ENCODE data around the gene MTAP. TPM values are rescaled to one million over a fixed set of nuclear protein-coding genes. Genes with fewer than 3 reads are reported as not detected.

Gene MTAP
- total and polyA plus RNA-seq, 12 donors, result 4.9 to 26.2 (median 20.6) TPM

DNA sequence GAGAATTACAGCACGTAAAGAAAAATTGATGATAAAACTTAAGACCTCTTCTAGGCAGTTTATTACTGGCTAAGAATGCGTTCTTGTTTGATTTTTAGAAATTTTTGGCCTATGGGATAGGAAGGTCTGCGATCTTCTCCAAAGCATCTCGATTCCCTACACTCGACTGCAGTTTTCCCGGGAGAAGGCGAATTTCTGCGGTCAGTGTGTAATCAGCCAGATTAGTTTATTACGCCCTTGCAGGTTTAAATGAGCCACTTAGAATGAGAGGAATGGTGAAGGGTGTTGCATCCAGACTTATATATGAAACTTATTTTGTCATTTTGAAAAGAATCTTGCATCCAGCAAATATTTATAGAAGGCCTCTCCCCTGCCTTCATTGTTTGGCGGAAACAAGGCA is 1.2 kb downstream of the MTAP start:
- Histone ChIP-seq H3K36me3 (peaks cover 0 to 11% (median 0%) of the 10 kb centered on the region in 9 donors), H3K4me3 (peak overlapping the region in 9 of 10 donors; percentile 56 to 94 (median 85)), H3K9me3 (no peaks in the 10 kb centered on the region), H3K4me1 (peaks cover 0 to 47% (median 26%) of the 10 kb centered on the region in 9 donors), H3K27me3 (peaks cover 0 to 4% (median 0%) of the 10 kb centered on the region in 7 donors), H3K27ac (peak overlapping the region in 9 of 10 donors; percentile 67 to 94 (median 89))
- no peak for DNase-seq
- intact Hi-C loops (cut with DNase I), result loop anchor here in 4 of 10 donors (5.0 to 10.0 kb wide), 3 partner anchors 191 to 471 kb away; partner anchors contain the start of genes CDKN2A (in 1 of the 4) and CDKN2B-AS1 (in 1 of the 4)
- WGBS, 2 donors, result 52 to 57% methylated on average over 10 of the region's 10 CpGs
- ATAC-seq, result no peak
- TF ChIP-seq, protein P1, sequence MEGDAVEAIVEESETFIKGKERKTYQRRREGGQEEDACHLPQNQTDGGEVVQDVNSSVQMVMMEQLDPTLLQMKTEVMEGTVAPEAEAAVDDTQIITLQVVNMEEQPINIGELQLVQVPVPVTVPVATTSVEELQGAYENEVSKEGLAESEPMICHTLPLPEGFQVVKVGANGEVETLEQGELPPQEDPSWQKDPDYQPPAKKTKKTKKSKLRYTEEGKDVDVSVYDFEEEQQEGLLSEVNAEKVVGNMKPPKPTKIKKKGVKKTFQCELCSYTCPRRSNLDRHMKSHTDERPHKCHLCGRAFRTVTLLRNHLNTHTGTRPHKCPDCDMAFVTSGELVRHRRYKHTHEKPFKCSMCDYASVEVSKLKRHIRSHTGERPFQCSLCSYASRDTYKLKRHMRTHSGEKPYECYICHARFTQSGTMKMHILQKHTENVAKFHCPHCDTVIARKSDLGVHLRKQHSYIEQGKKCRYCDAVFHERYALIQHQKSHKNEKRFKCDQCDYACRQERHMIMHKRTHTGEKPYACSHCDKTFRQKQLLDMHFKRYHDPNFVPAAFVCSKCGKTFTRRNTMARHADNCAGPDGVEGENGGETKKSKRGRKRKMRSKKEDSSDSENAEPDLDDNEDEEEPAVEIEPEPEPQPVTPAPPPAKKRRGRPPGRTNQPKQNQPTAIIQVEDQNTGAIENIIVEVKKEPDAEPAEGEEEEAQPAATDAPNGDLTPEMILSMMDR (IDR thresholded peaks at IDR 0.05), result no peak

DNA sequence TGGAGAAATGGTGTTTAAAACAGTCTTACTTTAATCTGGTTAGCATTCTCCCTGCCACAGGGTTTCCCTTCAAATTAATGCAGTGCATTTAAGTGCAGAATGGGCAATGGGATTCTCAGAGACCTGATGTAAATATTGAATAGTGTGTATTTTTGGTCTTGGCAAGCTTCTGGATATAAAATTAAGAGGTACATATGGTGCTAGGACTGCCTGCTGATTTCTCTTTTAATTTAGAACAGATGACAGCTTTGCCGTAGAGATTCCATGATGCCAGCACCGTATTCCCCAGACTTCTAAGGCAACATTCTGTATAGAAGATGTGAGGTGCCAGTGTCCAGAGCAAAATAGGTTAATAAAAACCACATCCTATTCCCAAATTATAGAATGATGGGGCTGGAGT is 1.9 kb downstream of the MTAP start:
- Histone ChIP-seq H3K4me3 (peak overlapping the region in 1 of 10 donors; percentile 75), H3K27ac (peak overlapping the region in 1 of 10 donors; percentile 89), H3K9me3 (no peaks in the 10 kb centered on the region), H3K4me1 (peaks cover 0 to 49% (median 27%) of the 10 kb centered on the region in 9 donors), H3K27me3 (no peaks in the 10 kb centered on the region), H3K36me3 (peaks cover 0 to 18% (median 0%) of the 10 kb centered on the region in 9 donors)
- no peak for DNase-seq
- intact Hi-C loops (cut with DNase I), result loop anchor here in 4 of 10 donors (5.0 to 10.0 kb wide), 3 partner anchors 190 to 472 kb away; partner anchors contain the start of genes CDKN2A (in 1 of the 4) and CDKN2B-AS1 (in 1 of the 4)
- 93 to 94% methylated on average over 2 of the region's 2 CpGs for WGBS, 2 donors
- TF ChIP-seq, protein P1 (IDR thresholded peaks at IDR 0.05), result no peak
- ATAC-seq, result no peak

DNA sequence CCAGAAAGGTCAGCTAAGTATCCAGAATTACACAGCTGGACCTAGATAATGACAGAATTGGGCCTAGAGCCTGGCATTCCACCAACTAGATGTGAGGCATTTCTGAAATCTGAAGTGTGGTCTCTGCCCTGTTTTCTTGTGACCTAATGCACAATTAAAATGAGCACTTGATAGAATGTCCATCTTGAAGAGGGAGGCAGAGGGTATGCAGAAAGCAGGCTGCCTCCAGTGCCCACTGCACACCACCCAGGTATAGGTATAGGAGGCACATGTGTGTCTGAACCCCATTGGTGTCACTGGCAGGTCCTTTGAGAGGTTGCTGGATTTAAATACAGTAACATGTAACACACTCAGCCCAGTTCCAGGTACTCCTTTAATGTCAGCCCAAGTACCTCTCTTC is 2.4 kb downstream of the MTAP start:
- H3K36me3 ChIP-seq, result peaks cover 0 to 22% (median 0%) of the 10 kb centered on the region in 9 donors
- no peaks in the 10 kb centered on the region for H3K9me3 ChIP-seq
- intact Hi-C loops (cut with DNase I), result loop anchor here in 4 of 10 donors (5.0 to 10.0 kb wide), 3 partner anchors 190 to 472 kb away; partner anchors contain the start of genes CDKN2A (in 1 of the 4) and CDKN2B-AS1 (in 1 of the 4)
- peaks cover 0 to 54% (median 29%) of the 10 kb centered on the region in 9 donors for H3K4me1 ChIP-seq
- no peak for DNase-seq
- H3K4me3 ChIP-seq, result no peak overlapping the region
- no peaks in the 10 kb centered on the region for H3K27me3 ChIP-seq
- TF ChIP-seq, protein P1 (IDR thresholded peaks at IDR 0.05), result no peak
- no peak overlapping the region for H3K27ac ChIP-seq
- no peak for ATAC-seq

DNA sequence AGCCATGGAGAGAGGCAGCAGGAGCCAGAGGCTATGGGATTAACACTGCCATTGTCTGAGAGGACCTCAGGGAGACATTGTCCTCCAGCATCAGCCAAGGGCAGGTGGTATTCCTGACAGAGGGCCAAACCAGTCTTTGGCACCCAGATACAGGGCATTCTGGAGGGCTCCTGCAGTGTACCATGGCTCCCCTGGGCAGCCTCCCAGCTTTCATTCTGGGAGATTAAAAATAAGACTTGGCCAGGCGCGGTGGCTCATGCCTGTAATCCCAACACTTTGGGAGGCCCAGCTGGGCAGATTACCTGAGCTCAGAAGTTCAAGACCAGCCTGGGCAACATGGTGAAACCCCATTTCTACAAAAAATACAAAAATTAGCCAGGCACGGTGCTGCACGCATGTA is 4.2 kb downstream of the MTAP start:
- TF ChIP-seq, protein P1 (IDR thresholded peaks at IDR 0.05), result no peak
- Histone ChIP-seq H3K4me1 (peaks cover 0 to 68% (median 41%) of the 10 kb centered on the region in 9 donors), H3K9me3 (no peaks in the 10 kb centered on the region), H3K27me3 (no peaks in the 10 kb centered on the region), H3K4me3 (no peak overlapping the region), H3K36me3 (peaks cover 0 to 36% (median 0%) of the 10 kb centered on the region in 9 donors), H3K27ac (peak overlapping the region in 2 of 10 donors; percentile 10 to 29)
- 72 to 78% methylated on average over 4 of the region's 4 CpGs for WGBS, 2 donors
- intact Hi-C loops (cut with DNase I), result loop anchor here in 2 of 10 donors (10.0 kb wide), 2 partner anchors 188 to 428 kb away; partner anchors contain the start of genes CDKN2A (in 1 of the 2) and CDKN2B-AS1 (in 1 of the 2)
- ATAC-seq (no peak), DNase-seq (peak in 1 of 2 donors; percentile 18)
